Measurements from ENCODE around the gene HLA-DRA.

- TF ChIP-seq POLR2A (IDR thresholded peaks at IDR 0.05; ENCODE audit: low read depth) (no peak), EP300 (IDR thresholded peaks at IDR 0.05) (no peak)
These were observed 36.9 kb upstream of the HLA-DRA start for GRCh38 chr6:32402812-32403211.

All from esophagus muscularis mucosa (tissue), 2 donors.